Measurements from ENCODE around the gene RAB25.

The RAB25 gene

DNA sequence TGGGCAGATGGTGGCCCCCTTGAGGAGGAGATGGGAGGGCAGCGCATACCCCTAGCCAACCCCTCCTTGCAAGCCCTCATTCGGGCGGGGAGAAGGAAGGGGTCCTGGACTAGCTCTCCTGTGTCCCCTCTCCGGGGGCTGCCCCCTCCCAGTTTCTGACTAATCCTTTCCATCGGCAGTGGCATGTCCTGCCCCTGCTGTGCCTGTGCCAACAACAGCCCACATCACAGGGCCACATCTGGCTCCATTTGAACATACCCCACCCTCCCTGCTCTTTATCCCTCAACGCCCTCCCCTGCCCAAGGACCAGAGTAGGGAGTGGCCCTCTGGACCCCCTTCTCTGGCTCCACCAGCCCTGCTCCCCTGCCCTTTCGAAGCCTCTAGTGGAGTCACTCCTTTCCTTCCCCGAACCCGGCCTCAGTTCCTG is 42.6 kb downstream of the RAB25 start:
- TF ChIP-seq, protein P1, sequence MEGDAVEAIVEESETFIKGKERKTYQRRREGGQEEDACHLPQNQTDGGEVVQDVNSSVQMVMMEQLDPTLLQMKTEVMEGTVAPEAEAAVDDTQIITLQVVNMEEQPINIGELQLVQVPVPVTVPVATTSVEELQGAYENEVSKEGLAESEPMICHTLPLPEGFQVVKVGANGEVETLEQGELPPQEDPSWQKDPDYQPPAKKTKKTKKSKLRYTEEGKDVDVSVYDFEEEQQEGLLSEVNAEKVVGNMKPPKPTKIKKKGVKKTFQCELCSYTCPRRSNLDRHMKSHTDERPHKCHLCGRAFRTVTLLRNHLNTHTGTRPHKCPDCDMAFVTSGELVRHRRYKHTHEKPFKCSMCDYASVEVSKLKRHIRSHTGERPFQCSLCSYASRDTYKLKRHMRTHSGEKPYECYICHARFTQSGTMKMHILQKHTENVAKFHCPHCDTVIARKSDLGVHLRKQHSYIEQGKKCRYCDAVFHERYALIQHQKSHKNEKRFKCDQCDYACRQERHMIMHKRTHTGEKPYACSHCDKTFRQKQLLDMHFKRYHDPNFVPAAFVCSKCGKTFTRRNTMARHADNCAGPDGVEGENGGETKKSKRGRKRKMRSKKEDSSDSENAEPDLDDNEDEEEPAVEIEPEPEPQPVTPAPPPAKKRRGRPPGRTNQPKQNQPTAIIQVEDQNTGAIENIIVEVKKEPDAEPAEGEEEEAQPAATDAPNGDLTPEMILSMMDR (IDR thresholded peaks at IDR 0.05; ENCODE audit: low read depth, low read length) = no peak
- H3K4me3 ChIP-seq (ENCODE audit: low read depth, low read length) = no peak overlapping the region

DNA sequence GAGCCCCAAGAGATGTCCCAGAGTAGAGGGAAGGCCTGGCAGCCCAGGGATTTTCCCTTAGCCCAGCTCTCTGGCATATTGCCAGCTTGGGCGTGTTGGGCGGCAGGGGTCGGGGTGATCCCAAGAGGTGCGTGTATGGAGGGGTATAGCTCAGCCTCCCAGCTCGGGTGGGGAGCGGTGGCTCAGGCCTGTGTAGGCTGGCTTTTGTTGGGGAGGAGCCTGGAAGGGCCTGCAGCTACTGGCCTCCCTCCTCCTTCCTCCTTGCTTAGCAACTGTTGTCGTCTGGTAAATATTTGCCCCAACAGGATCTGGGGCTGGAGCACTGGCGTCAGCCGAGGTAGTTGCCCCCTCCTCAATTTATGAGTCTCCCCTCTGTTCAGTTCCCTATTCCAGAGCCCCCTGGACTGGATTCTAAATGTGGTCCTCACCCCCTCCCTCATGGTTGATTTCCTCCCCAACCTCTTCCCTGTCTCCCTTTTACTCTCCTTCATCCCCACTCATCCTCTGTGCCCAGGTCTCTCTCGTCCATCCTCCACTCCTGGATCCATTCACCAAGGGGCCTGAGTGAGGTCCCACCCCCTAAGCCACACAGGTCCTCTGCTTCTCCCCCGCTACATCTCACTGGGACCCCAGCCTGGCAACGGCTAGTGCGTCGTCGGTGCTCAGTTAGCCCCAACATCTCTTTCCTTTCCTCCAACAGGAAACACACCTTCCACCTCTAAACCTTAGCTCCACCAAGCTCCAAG is 43.3 kb downstream of the RAB25 start:
- H3K4me3 ChIP-seq (ENCODE audit: low read depth, low read length) = no peak overlapping the region
- TF ChIP-seq, protein P1 (IDR thresholded peaks at IDR 0.05; ENCODE audit: low read depth, low read length) = no peak

DNA sequence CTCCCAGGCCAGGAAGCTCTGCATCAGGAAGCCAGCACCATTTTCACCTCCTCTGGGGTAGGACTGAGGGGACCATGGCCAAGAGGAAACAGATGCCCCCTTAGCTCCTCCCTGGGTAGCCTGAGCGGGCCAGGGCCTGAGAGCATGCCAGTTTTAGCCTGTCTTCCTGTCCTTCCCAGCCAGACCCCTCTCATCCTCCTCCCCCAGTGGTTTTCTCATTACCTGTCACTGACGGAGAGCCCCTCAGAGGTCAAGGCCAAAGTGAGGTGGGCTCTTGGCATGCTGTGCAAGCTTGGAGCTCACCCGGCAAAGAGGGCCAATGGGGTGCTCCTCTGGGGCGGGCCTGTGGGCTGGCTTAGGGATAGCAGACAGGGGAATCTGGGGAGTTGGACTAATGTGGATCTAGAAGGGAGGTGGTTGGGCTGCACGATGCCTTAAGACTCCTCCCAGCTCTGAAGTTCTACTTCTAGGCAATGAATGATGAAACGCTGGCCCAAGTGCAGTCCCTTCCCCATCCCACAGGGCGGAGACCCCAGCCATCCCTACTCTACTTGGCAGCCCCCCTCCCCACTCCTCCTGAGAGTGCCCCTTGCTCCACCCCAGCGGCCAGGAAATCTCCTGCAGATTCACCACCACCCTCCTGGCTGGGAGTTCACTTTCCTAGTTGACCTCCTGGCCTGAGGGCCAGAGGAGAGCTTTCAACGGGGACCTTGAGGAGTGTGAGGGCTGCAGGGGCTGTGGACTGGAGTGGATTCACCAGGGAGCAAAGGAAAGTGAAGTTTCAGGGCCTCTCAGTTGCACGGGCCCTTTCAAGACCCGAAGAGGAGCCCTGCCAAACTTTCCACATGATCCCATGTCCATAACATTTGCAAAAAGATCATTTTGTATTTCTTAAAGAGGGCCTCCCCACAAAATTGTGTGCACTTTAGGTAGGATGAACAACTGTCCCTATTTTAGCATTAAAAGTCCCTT is 44.2 kb downstream of the RAB25 start:
- TF ChIP-seq, protein P1 (IDR thresholded peaks at IDR 0.05; ENCODE audit: low read depth, low read length) = no peak
- no peak overlapping the region for H3K4me3 ChIP-seq (ENCODE audit: low read depth, low read length)

DNA sequence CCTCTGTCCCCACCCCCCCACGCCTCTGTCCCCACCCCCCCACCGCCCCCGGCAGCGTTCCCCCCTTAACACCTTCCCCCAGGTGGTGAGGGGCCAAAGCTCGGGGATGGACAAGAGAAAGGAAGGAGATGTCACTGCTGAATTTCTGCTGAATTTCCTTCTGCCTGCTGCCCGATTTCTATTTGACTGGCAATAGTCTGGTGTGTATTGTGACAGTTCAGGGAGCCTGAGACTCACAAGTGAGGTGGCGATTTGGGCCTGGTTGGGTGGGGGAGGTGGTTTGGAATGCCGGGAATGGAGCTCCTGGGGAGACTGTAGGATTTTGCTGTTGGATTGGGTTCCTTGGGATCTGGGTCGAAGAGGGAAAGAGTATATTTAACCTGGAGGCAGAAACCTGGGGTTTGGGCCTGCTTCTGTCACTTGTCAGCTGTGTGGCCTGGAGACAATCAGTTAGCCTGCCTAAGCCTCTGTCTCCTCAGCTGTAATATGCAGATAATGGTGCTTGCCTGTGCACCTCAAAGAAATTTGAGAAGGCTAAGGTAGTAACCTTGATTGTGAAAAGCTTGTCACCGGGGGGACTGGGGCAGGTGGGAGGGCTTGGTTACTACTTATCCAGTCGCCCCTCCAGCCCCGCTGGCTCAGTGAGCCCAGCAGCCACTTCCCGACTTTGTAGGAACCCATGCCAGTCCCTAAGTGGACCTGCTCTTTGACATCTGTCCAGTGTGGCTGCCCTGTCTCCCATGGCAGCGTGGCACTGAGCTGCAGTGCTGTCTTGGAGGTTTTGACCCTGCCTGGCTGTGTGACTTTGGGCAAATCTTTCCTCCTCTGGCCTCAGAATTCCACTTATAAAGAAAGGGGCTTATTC is 45.9 kb downstream of the RAB25 start:
- TF ChIP-seq, protein P1 (IDR thresholded peaks at IDR 0.05; ENCODE audit: low read depth, low read length) = no peak
- H3K4me3 ChIP-seq (ENCODE audit: low read depth, low read length) = 0 out of 2 replicates have a peak overlapping the region, but pooled peaks have one; percentile 26

DNA sequence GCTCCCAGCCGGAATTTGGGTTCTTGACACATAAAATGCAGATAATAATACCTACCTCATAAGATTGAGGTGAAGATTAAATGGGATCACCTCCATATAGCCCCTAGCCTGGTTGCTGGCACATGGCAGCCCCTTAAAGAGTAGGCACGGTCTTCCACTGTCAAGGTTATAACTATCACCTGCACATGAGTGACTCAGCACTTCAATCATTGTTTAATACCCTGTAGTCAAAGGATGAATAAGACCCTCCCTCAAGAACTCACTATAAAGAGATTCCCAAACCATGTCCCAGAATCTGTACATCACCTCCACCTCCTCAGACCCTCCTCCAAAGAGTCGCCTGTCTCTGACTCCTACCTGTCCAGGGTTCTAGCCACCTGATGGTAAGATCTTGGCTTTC is 47.1 kb downstream of the RAB25 start:
- TF ChIP-seq, protein P1 (IDR thresholded peaks at IDR 0.05; ENCODE audit: low read depth, low read length) = no peak
- H3K4me3 ChIP-seq (ENCODE audit: low read depth, low read length) = no peak overlapping the region

DNA sequence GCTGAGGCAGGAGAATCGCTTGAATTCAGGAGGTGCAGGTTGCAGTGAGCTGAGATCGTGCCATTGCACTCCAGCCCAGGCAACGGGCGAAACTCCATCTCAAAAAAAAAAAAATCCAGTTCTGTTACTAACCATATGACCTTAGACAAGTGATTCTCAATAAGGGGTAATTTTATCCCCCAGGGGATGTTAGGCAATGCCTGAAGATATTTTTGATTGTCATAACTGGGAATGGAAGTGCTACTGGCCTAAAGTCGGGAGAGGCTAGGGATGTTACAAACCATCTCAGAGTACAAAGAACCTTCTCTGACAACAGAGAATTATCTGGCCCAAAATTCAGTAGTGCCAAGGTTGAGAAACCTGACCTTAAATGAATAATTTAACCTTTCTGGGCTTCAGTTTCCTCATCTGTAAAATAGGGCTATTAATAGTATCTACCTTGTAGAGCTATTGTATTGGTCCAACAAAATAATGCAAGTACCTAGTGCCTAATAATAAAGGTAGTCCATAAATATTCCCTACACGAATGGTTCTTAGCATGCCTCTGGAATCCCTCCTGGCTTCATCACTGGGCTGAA is 47.8 kb downstream of the RAB25 start:
- H3K4me3 ChIP-seq (ENCODE audit: low read depth, low read length) = no peak overlapping the region
- TF ChIP-seq, protein P1 (IDR thresholded peaks at IDR 0.05; ENCODE audit: low read depth, low read length) = no peak
